AG09319 (cell line): ENCODE results near the gene RTN4IP1.

ENCODE experiments used
- DNase-seq: peaks from one replicate; pipeline ENCODE4 v3.0.0-alpha.2; 2010; ENCODE audit warnings: low read depth; ENCODE audit errors: extremely low read depth
- TF ChIP-seq, protein P1 (sequence below): IDR thresholded peaks from 2 replicates; pipeline ENCODE4 v1.5.1; 2011; ENCODE audit warnings: low read depth, mild to moderate bottlenecking, inconsistent platforms, low read length, moderate library complexity

Gene RTN4IP1, protein sequence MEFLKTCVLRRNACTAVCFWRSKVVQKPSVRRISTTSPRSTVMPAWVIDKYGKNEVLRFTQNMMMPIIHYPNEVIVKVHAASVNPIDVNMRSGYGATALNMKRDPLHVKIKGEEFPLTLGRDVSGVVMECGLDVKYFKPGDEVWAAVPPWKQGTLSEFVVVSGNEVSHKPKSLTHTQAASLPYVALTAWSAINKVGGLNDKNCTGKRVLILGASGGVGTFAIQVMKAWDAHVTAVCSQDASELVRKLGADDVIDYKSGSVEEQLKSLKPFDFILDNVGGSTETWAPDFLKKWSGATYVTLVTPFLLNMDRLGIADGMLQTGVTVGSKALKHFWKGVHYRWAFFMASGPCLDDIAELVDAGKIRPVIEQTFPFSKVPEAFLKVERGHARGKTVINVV

GRCh38 chr6:106629103-106629858, at the start of gene RTN4IP1, which contains the start of gene QRSL1:
RTN4IP1 (minus strand) TSS chr6:106629498; CDS start chr6:106629021, 477 bp downstream.
QRSL1 (plus strand) TSS chr6:106629578; CDS start chr6:106629682, 104 bp downstream.
- peak; percentile 66 for DNase-seq
- TF ChIP-seq, protein P1, sequence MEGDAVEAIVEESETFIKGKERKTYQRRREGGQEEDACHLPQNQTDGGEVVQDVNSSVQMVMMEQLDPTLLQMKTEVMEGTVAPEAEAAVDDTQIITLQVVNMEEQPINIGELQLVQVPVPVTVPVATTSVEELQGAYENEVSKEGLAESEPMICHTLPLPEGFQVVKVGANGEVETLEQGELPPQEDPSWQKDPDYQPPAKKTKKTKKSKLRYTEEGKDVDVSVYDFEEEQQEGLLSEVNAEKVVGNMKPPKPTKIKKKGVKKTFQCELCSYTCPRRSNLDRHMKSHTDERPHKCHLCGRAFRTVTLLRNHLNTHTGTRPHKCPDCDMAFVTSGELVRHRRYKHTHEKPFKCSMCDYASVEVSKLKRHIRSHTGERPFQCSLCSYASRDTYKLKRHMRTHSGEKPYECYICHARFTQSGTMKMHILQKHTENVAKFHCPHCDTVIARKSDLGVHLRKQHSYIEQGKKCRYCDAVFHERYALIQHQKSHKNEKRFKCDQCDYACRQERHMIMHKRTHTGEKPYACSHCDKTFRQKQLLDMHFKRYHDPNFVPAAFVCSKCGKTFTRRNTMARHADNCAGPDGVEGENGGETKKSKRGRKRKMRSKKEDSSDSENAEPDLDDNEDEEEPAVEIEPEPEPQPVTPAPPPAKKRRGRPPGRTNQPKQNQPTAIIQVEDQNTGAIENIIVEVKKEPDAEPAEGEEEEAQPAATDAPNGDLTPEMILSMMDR: no peak

DNA sequence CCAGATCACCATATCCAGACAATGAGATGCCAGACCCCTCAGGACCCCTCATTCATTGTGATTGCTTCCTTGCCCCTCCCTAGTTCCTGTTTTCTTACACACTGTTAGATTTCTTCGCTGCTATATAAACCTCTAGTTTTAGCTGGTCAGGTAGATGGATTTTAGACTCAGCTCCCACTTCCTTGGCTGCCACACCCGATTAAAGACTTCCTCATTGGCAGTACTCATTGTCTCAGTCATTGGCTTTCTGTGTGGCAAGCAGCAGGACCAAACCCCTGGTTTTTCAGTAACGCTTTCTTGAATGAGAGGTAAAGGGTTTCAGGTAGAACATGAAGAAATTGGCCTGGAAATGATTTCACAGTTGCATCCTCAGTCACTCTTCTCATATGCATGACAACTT, 48.0 kb upstream of the RTN4IP1 start:
- DNase-seq: no peak
- TF ChIP-seq, protein P1: no peak

DNA sequence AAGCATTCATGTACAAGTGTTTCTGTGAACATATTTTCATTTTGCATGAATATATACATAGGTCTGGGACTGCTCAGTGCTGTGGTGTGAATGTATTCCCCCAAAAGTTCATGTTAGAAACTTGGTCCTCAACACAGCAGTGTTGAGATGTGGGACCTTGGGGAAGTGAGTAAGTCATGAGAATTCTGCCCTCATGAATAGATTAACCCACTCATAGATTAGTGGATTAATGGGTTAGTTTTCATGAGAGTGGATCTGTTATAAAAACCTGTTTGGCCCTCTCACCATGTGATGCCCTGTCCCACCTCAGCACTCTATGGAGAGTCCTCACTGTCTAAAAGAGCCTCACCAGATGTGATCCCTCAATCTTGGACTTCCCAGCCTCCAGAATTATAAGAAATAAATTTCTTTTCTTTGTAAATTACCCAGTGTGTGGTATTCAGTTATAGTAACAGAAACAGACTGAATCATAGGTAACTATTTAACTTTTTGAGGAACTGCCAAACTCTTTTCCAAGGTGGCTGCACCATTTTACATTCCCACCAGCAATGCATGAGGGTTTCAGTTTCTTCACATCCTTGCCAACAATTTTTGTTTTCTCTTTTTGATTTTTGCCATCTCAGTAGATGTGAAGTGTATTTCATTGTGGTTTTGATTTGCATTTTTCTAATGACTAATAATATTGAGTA, 45.4 kb upstream of the RTN4IP1 start:
- DNase-seq: no peak
- TF ChIP-seq, protein P1: no peak

DNA sequence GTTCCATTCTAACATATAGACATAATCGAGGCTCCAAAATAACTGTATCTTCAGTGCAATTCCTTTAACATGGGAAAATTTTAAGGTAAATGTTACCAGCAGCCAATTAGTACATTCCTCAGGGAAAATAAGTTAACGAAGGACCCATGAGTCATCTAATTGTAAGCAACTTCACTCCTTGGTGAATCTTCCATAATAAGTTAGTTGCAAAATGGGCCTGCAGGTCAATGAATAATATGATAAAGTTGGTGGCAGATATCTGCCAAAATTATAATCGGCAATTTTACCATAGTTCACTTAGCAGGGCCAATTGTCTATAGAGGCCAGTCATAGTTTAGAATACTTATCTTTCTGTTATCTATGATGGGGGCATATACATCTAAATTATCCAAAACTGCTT, 42.4 kb upstream of the RTN4IP1 start:
- DNase-seq: no peak
- TF ChIP-seq, protein P1: no peak

DNA sequence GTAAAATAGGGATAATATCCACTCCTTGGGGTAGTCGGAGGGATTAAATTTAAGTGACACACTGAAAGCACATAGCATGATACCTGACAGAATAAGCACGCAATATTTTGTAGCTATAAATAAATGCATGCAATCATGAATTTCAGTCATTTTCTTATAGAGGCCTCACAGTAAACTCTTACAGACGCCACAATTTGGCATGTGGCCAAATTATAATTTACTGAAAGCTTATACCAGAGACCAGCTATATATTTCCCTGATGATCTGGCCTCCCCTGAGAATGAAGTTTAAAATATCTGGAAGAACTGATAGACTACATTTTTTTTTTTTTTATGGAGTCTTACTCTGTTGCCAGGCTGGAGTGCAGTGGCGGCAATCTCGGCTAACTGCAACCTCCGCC, 40.9 kb upstream of the RTN4IP1 start:
- TF ChIP-seq, protein P1: no peak
- no peak for DNase-seq

DNA sequence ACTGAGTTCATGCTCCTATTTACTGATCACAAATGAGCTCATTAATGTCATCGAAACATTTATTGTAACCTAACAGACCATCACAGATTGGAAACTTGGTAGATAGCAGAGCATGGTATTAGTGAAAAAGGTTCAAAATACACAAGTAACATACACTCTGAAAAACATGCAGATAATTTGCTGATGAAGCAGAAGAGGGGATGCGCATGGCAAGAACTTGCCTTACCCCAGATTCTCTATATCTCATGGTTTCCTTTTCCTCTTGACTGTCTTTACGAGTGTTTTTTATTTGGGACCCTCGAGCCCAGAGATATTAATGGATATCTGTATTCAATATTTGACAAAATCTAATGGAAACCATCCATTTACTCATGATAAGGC, 37.7 kb upstream of the RTN4IP1 start:
- no peak for DNase-seq

More for the DNA sequence above, 37.7 kb upstream of the RTN4IP1 start:
- TF ChIP-seq, protein P1: no peak
